Measurements from ENCODE around the gene BMPER.
A peak's percentile ranks its signal among the peaks of the same experiment; 100 is the strongest.

Gene BMPER

DNA sequence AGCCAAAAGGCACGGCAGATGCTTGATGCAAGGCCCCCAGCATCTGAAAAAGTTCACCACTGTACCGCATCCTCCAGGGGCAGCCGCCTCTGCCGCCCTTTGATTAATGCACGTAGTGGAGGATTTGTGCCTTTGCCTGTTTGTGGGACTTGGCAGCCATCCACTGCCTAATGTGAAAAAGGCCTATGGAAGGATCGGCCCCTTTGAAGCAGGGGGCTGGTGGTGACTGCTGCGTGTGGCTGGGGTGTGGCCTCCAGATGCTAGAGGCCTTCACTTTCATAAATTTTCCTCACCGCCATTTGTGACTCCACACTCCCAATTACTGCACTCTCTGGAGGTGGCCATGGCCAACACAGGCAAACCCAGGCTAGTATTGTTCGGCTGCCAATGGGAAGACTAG is 226.0 kb downstream of the BMPER start:
- no peak for DNase-seq

DNA sequence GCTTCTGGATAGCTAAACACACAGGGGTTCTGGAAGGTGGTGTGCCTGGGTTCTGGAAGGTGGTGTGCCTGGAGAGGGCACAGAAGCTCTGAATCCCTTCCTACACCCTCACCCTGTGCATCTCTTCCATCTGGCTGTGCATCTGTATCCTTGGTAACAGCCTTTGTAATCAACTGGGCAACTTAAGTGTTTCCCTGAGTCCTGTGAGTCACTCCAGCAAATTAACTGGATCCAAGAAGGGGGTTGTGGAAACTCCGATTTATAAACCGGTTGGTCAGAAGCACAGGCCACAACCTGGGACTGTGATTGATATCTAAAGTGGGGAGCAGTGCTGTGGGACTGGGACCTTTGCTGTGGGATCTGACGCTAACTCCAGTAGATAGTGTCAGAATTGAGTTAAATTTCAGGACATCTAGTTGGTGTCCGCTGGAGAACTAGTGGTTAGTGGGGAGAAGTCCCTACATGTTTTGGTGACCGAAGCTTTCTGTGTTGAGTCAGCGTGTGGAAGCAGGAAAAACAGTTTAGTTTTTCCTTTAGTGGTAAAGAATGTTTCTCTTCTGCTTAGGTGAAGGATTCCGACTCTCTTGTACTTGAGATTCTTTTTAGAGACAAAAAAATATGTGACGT is 228.1 kb downstream of the BMPER start:
- DNase-seq: no peak

DNA sequence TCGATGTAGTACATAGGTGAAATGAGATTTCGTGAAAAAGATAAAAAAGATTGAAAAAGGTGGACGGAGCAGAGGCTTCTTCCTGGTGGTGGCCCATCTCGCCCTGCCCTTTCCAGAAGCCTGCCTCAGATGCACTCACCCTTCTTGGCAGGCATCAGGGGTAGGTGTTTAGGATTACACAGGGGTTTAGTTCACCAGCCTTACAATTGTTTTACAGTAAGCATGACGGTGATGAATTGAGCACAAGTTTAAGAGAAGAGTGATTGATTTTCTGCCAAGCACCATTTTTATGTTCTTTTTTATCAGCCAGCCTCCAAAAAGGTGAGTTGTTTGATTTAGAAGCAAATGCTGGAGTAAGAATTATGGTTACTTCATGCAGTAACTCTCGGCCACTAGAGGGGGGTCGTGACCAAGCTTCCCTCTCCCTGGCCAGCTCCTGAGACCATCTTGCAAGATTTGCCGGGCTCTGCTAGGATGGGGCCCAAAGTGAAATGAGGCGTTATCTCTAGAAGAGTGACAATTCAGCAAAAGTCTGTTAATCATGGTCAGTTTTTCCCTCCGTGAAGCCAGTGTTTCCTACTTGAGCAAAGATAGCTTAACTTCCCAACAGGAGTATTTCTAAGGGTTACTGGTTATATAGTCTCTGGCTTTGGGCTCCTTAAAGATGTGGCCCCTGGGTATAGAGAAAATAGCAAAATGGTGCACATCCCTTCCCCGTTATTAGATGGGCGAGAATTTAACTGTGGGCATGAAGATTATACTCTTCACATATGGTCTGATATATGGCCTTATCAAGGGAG is 228.8 kb downstream of the BMPER start:
- DNase-seq: peak in 34 of 58 donors; percentile 5 to 71 (median 31)

DNA sequence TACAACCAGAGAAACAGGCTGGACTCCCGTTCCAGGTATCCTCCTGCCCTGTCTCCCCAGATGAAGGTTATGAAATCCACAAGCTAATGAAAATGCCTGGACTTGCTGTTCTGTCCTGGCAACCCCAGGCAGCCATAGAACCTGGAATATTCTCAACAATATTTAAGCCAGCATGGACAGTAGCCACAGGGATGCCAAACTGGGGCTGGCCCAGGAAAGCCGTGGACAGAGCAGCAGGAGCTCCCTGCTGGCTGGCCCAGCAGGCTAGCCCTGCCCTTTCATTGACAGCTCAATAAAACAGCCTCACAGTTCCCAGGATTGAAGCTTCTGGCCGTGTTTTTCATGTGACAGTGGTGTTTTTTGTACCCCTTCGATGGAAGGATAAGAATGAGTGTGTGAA is 230.6 kb downstream of the BMPER start:
- DNase-seq: no peak

DNA sequence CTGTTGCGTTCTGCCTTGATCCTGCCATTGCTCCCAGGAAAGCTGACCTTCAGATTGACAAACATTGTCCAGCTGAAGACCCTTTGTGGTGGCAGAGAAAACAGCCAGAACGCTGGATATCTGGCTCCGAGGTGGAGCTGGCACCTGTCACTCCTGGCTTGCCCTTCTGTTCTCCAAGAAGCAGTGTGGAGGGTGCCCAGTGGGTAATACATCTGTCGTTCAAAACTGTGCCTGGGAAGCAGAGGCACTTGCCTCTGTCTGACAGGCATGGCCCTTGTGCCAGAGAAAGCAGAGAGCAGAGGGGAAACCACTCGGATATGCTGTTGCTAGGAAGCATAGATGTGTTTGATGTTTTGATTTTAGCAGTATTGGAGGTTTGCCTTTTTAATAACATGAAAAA is 231.4 kb downstream of the BMPER start:
- no peak for DNase-seq

DNA sequence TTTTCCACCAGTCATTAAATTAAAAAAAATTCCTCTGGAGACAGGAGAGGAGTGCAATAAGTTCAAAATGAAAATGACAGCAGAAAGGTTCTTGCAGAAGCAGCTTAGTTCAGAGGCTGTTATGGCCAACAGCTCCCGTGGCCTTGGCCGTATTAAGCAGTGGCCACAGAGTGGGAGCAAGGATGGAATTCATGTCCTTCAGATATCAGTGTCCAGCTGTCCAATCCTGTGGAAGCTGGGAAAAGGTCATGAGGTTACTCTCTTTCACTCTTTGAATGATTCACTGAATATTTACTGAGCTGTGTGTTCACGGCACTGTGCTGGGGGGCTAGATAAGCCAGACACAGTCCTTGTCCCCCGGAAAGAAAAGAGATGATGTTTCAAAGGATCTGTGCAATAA is 231.8 kb downstream of the BMPER start:
- DNase-seq: no peak

DNA sequence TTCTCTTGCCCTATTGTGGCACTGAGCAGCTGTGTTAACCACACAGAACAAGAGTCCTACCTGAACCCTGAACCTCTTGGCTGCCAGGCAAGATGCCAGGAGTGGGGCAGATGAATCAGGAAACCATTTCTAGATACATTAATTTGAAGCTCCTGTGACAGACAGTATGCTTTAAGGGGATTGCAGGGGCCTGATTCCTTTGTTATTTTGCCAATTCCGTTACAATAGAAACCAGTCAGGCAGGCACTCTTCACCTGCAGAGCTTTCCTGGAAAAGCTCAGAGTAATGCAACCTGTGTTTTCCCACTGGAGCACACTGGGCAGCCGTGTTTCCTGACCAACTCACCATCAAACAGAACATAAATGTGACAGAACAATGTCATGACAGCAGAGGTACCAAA is 233.1 kb downstream of the BMPER start:
- no peak for DNase-seq

DNA sequence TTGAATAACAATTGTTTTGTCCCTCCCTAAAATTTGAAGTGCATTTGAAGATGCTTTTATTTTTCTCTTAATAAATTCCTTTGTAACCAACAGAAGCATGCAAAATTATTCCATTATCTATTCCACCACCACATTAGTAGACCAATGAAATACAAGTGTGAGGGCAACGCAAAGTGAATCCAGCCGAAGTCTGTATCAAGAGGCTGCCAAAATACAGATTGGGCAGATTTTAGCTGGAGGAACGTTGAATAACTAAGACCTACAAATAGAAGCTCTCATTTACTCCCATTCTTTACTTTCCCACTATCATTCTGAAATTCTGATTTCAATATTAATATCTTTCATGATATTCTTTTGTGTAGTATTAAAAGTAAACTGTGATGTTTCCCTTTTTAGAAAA is 233.7 kb downstream of the BMPER start:
- DNase-seq: no peak

DNA sequence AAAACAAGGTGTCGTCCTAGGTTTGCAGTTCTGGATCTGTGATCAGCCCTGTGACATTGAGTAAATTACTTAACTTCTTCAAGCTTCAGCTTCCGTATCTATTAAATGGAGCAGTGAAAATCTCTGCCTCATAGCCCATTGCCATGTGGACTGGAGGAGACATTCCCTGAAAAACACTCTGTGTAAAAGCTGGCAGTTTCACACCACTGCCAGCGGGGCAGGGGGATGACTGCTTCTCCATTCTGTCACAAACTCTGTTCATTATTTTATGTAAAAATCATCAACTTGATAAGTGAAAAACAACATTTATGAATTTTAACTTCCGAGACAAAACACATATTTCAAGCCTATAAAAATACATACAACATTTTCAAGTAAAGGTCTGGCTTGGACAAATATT is 234.7 kb downstream of the BMPER start:
- DNase-seq: no peak

DNA sequence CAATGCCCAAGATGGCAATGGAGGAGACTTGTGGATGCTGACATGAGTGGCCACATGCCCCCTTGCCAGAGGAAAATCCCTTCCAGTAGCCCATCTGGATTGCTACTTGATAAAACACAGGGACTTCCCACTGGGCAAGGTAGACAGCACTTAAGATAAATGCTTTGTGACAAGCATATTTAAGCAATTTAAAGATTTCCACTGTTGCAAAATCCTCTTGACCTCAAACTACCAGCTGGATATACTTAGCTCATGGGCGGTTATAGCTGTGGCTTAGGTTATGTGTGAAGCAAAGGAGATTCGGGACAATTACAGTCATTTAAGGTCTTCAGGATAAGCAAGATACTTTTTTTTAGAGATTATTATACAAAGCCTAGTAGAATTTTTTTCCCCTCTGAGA is 238.1 kb downstream of the BMPER start:
- DNase-seq: no peak

DNA sequence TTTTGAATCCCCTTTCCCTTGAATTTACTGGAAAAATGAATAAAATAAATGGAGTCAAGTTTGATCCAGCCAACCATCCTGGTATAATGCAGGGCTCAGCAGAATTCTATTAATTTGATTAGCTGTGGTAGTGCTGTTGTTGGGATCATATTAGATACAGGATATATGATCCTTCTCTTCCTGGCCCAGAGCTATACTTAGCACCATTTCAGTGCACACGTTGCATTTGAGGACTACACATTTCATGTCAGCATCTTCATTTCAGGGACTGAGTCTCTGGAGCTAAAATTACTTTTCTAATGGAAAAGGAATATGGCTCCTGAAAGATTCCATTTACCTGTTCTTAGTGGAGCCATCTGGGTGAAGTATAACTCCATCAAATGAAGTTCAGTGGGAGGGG is 240.3 kb downstream of the BMPER start:
- no peak for DNase-seq

DNA sequence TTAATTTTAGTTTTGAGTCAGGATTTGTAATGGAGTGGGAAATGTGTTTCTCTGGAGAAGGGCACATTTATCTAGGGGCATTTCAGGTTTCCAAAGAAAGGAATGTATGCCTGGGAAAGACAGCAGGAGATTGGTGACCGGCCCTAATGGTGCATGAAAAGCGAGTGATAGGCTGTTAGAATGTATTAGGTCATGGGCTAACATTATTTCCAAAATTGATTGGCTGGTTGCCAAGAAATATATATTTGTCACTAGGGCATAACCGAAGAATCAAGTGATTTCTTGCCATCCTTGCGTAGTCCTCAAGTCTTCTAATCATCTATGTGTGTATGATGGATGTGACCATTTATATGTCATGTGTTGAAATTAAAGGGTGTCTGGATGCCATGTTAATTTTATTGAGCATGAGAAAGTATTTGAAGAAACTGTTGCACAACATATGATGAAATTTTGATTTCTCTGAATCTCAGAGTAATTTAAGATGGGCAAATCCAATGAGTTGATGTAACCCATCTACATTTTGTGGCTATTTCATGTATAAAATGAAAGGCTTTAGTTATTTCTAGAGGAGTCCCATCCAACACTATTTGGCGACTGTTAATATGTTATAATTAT is 248.4 kb downstream of the BMPER start:
- DNase-seq: no peak

DNA sequence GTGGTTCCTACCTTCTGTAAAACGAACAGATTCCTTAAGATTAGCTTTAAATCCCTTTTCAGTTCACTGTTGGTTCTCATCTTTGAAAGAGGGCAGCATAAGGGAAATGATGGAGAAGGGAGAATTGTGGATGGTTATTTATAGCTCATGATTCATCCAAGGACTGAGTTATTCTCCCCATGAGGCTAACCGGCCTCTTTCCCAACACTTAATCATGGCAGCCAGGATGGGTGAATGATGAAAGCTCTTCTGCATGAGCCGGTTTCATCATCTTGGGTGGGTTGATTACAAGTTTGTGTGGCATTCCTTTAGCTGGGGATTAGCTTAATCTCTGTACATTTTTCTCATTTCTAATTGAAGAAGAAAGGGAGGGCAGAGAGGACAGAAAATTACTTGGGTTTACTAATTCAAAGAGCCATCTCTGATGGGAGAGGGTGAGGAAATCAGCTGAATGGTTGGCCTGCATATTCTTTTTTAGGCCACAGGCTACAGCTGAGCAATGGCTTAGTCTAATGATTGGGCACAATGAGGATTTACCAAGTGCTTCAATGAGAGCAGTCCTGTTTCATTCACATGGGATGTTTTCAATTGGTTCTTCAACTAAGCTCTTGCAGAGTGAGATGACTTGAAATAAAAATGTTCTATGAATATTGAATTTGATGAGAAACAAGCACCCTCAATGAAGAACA is 250.0 kb downstream of the BMPER start:
- no peak for DNase-seq

DNA sequence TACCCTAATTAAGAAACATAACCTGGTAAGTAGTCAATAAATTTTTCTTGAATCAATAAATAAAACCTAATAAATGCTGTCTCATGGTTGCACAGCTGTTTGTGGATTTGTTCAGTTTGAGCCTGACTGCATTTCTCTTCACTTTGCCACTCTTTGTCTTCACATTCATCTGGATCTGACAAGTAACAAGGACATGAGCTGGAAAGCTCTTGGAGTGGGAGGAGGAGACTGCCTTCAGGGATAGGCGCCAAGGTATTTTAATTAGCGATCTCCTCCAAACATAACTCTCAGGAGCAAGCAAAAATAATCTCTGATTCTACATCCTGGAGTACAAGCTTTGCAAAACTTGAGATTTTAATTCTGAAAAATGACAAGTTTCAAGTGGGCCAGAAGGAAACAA is 251.0 kb downstream of the BMPER start:
- peak in 4 of 58 donors; percentile 7 to 65 (median 46) for DNase-seq

DNA sequence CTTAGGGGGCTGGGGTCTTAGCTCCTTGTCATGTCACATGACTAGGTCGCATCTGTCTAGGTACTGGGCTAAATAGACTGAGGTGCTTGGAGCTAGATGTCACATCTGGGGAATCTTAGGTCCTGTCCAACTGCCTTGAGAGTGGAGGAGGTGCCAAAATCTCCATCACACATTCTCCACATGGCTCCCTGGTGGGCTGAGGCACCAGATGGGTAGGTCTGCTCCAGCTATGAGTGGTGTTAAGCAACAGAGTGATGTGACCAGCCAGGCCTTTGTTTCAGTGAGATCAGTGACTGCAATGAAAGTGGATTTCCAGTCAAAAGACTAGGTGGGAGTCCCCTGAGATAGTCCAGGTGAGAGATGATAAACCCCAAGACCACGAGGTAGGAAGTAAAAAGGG is 251.8 kb downstream of the BMPER start:
- DNase-seq: peak in 8 of 58 donors; percentile 11 to 45 (median 30)

DNA sequence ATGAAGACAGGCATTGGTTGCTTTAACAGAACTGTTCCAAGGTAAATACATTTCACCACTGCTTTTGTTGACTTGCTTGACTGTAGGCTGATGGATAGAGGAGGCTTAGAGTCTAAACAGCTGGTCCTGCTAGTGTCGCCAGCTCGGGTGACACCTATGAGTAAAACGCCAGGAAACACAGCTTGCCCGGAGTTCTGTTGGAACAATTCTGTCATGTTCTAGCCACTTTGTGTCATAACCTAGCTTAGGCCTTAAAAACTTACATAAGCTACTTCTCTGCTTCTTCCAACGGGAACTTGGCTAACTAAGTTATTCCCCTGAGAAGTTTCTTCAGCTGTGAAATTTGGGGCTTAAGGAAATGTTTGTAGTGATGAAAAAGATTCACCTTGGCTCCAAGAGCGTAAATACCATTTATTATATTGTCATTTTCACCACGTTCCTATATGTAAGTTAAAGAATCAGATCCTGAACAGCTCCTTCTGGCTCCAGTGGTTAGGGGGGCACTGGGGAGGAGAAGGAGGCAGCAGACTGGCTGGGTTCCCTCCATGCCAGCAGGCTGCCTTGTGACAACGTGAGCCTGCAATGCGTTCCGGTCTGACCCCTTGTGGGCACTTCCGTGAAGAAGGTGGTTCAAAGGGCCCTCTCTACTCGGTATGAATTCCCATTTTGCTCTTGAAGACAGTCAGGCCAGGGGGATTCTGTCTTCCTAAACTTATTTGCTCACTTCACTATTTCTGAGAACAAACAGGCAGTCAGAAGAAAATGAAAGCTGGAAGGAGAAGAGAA is 253.2 kb downstream of the BMPER start:
- DNase-seq: peak in 3 of 58 donors; percentile 11 to 38 (median 35)

DNA sequence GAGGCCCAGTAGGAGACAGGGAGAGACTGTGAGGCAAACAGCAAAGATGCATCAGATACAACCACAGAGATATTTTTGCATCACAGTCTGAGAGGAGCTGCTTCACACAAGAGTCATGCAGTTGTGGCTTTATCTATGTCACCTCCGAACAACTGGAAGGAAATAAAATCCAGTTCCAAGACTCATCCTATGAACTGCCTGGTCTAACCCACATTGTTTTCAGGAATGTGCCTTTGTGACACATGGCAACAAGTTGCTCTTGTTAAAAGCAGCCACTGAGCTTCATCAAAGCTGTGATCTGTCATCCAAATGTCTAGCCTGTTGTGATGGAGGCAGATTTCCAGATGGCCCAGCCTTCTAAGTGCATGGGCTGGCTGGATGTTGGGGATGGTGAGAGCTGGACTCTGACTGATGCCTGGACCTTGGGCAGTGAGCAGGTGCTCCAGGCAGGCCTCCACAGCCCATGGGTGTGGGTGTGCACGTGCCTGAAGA is 255.0 kb downstream of the BMPER start:
- DNase-seq: no peak

DNA sequence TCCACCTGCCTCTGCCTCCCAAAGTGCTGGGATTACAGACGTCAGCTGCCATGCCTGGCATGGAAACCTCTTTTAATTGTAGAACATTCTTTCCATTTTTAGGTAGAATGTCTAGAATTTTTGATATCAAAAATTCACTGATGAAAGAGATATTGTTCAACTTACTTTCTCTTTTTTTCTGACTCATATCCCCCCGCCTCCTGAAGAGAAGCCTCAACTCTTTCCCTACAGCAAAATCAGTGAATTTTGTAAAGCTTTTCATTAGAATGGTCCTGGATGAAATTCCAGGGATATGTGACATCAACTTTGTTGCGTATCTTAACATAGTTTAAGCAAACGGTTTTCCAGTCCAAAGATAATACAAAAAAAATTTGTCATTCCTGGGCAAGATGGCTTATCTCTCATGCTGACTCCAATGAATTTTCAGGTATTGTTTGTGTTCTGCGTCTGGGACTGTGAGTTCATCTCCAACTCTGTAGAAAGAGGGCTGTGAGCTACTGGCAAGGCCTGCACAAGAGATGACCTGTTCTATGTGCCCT is 256.8 kb downstream of the BMPER start:
- no peak for DNase-seq

DNA sequence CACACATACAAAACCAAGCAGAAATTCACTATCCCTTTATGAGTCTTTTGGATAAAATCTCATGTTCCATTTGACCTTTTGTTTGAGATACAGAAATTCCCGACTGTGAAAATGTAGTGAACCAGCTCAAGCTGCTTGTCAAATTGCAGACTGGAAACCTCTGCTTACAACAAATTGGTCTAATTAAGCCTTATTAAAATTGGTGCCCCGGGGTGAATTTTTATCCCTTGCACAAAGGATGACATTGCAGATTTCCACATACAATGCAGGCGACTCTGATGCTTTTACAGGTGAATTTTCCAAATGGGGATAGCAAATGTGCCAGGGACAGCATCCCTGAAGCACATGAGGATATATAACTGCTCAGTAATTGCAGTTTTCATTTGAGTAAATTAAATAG is 257.3 kb downstream of the BMPER start:
- no peak for DNase-seq

DNA sequence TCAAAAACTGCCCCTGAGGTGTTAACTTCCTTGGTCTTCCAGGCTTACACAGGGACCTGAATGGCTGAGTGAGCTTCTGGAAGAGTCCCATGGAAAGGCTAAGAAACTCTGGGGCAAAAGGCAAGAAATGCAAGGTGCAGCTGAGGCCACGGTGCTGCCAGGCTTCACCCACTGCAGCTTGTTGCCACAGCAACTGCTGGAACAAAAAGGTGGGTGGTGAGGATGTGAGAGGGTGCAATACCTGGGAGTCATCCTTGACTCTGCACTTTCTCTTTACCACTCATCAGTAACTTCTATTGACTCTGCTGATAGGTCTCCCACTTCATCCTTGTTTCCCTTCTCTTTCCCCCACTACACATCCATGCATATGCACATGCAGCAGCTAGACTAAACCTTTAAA is 258.6 kb downstream of the BMPER start:
- peak in 1 of 58 donors; percentile 36 for DNase-seq

DNA sequence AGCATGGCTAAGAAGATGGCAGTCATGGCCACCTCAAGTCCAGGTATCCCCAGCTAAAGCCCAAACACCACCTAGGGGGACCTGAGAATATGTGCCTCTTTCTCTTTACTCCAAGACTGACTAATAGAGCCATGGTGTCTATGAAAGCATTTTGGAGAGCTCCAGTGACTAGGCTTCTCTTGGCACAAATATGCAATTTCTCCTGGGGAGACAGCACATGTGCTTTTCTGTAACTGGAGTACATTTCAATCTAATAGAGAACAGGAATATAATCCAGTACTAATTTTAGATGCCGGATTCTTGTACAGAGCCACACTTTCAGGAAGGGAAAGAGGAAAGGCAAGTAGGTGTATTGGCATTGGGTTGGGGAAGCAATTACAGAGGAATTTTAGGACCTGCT is 260.1 kb downstream of the BMPER start:
- DNase-seq: peak in 3 of 58 donors; percentile 7 to 33 (median 27)

Measured in anterior cingulate cortex (tissue), 58 donors.